Activated CD8-positive, alpha-beta T cell treated with anti-CD3 and anti-CD28 coated beads, Interleukin-2, amount 10 ng/mL, durations not matched to agents 7 days and 5 days (primary cell): ENCODE measurements around the gene KIAA1958. TPM values are rescaled to one million over a fixed set of nuclear protein-coding genes. Genes with fewer than 3 reads are reported as not detected.
A peak's percentile ranks its signal among the peaks of the same experiment; 100 is the strongest.

Experiments used
- ATAC-seq: fragments of 150-1000 bp; cut with Tn5 transposase; one replicate; pipeline ENCODE4 v1.10.0; 2021; ENCODE audit warnings: moderate library complexity
- CTCF ChIA-PET: fragments of 350-600 bp; sonication (Branson Sonifier 250); formaldehyde crosslinking; loops from one replicate; lab custom pipeline; 2021; ENCODE audit warnings: antibody characterized with exemption; lab: Charles Lee
- POLR2A ChIA-PET: fragments of 350-600 bp; sonication (Branson Sonifier 250); formaldehyde crosslinking; loops from one replicate; lab custom pipeline; 2021; ENCODE audit warnings: antibody characterized with exemption; lab: Charles Lee
- DNase-seq: peaks from one replicate; pipeline ENCODE4 v3.0.0-alpha.2; 2020
- H3K27ac Mint-ChIP-seq: one replicate; pipeline ENCODE4 v1.8.0; 2021; ENCODE audit warnings: mild to moderate bottlenecking, mixed read lengths
- H3K27me3 Mint-ChIP-seq: one replicate; pipeline ENCODE4 v1.8.0; 2021; ENCODE audit warnings: low read depth, mixed read lengths
- H3K36me3 Mint-ChIP-seq: one replicate; pipeline ENCODE4 v1.8.0; 2021; ENCODE audit warnings: low read depth, mixed read lengths
- H3K4me1 Mint-ChIP-seq: one replicate; pipeline ENCODE4 v1.8.0; 2021; ENCODE audit warnings: low read depth, mixed read lengths
- H3K4me3 Mint-ChIP-seq: one replicate; pipeline ENCODE4 v1.8.0; 2021; ENCODE audit warnings: mild to moderate bottlenecking, mixed read lengths
- H3K9me3 Mint-ChIP-seq: one replicate; pipeline ENCODE4 v1.8.0; 2022; ENCODE audit warnings: mixed read lengths; ENCODE audit not compliant: insufficient read depth
- total RNA-seq, 2 experiments: library from RNA; stranded (reverse); gene quantifications; one replicate each; pipeline ENCODE4 v1.2.3, GENCODE V29; 2021

Gene KIAA1958
- total RNA-seq, 2 experiments from 2014 or later, result 11.1 to 11.5 TPM

DNA sequence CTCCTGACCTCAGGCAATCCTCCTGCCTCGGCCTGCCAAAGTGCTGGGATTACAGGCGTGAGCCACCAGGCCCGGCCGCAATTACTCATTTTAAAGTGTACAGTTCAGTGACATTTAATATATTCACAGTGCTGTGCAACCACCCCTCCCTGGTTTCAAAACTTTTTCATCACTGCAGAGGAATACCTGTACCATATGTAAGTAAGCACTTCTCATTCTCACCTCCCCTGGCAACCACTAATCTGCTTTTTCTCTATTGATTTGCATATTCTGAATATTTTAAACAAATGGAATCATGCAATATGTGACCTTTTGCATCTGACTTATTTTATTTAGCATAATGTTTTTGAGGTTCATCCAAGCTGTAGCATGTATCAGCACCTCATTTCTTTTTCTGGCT lies 21.3 kb upstream of the KIAA1958 start:
- Mint-ChIP-seq H3K27me3 (no peaks in the 10 kb centered on the region), H3K9me3 (peaks cover 4% of the 10 kb centered on the region), H3K27ac (no peak overlapping the region), H3K36me3 (peaks cover 31% of the 10 kb centered on the region), H3K4me1 (no peaks in the 10 kb centered on the region), H3K4me3 (no peak overlapping the region)
- no peak for ATAC-seq
- no peak for DNase-seq
- CTCF ChIA-PET, result no interaction called here
- POLR2A ChIA-PET, result no interaction called here

DNA sequence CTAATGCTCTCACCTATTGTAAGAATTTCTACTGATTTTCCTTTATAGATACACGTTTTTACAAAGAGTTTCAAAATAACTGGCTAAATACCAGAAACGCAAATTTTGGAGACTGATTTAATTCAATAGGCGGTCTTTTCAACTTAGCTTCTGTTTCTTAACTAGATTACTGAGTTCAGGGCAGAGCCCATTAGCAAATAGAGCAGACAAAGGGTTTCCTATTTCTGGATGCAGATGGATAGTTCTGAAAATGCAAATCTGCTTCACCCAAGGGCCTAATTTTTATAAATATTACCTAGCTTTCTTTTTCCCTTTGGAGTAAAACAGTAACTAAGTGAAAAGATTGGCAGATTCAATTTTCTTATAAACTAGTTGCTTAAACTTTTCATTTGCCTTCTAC lies 13.6 kb upstream of the KIAA1958 start:
- POLR2A ChIA-PET, result interaction anchor here (1.3 kb wide), 1 partner anchor 13 kb away, joined by 5 read pairs; the partner anchor contains the start of gene KIAA1958
- H3K4me3 Mint-ChIP-seq, result no peak overlapping the region
- ATAC-seq (no peak), DNase-seq (no peak)
- no peaks in the 10 kb centered on the region for H3K4me1 Mint-ChIP-seq
- H3K27ac Mint-ChIP-seq, result no peak overlapping the region
- peaks cover 5% of the 10 kb centered on the region for H3K9me3 Mint-ChIP-seq
- CTCF ChIA-PET, result interaction anchor here (0.8 kb wide), 1 partner anchor 10 kb away, joined by 3 read pairs; no protein-coding TSS in a partner anchor
- H3K36me3 Mint-ChIP-seq, result peaks cover 30% of the 10 kb centered on the region
- no peaks in the 10 kb centered on the region for H3K27me3 Mint-ChIP-seq

DNA sequence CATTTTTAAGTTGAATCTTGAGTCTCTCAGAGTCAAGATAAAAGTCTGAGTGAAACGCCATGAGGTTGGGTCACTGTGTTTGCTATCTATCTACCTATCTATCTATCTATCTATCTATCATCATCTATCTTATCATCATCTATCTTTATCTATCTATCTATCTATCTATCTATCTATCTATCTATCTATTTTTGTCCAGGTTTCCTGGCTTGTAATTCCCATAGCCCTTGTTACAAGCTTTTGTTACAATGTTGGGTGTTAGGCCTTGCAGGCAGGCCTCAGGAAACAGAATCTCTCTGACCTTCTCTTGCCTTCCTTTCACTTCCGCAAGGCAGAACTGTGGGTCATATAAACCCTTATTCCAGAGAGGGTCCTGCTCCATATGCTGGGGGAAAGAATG lies 12.6 kb upstream of the KIAA1958 start:
- ATAC-seq, result no peak
- POLR2A ChIA-PET, result no interaction called here
- Mint-ChIP-seq H3K36me3 (peaks cover 34% of the 10 kb centered on the region), H3K4me1 (no peaks in the 10 kb centered on the region), H3K4me3 (no peak overlapping the region), H3K9me3 (peaks cover 5% of the 10 kb centered on the region), H3K27ac (no peak overlapping the region), H3K27me3 (no peaks in the 10 kb centered on the region)
- CTCF ChIA-PET, result no interaction called here
- DNase-seq, result no peak

DNA sequence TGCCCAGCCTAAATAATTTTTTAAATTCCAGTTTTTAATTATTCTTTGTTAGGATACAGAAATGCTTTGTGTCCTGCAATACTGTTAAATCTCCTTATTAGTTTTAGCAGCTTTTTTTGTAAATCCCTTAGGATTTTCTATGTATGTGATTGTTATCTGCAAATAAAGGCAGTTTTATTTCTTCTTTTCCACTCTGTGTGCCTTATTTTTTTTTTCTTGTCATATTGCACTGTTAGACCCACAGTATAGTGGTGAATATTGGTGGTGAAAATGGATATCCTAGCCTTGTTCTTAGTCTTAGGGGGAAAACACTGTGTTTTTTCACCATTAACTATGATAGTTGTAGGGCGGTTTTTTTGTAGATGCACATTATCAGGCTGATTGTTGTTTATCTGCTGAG lies 11.3 kb upstream of the KIAA1958 start:
- H3K4me1 Mint-ChIP-seq, result no peaks in the 10 kb centered on the region
- peaks cover 5% of the 10 kb centered on the region for H3K9me3 Mint-ChIP-seq
- H3K27ac Mint-ChIP-seq, result no peak overlapping the region
- H3K27me3 Mint-ChIP-seq, result no peaks in the 10 kb centered on the region
- ChIA-PET POLR2A (no interaction called here), CTCF (interaction anchor here (1.0 kb wide), 1 partner anchor 10 kb away, joined by 3 read pairs; no protein-coding TSS in a partner anchor)
- no peak for ATAC-seq
- H3K4me3 Mint-ChIP-seq, result no peak overlapping the region
- no peak for DNase-seq
- peaks cover 31% of the 10 kb centered on the region for H3K36me3 Mint-ChIP-seq

DNA sequence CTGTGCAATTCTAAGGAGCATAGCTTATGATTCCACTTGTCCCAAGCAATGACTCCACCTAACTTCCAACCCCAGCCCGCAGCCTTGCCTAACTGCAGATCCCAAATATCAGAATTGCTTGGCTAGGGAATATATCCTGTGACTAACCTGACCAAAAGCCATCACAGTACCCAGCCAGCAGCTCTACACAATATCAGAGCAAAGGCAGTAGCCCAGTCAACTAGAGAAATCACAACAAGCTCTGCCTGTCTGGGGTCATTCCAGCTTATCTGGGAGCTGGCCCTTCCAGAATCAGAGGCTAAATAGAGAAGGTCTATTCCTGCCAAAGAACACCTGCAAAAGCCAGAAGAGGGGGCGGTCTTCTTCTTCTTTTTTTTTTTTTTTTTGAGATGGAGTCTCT lies 9.3 kb upstream of the KIAA1958 start:
- H3K4me1 Mint-ChIP-seq, result no peaks in the 10 kb centered on the region
- ChIA-PET CTCF (no interaction called here), POLR2A (interaction anchor here (1.1 to 1.9 kb wide), 2 partner anchors 9 to 98 kb away, joined by 3 to 7 read pairs; partner anchors contain the start of gene KIAA1958)
- peaks cover 28% of the 10 kb centered on the region for H3K36me3 Mint-ChIP-seq
- peaks cover 5% of the 10 kb centered on the region for H3K9me3 Mint-ChIP-seq
- DNase-seq, result no peak
- no peak overlapping the region for H3K27ac Mint-ChIP-seq
- ATAC-seq, result no peak
- H3K4me3 Mint-ChIP-seq, result no peak overlapping the region
- H3K27me3 Mint-ChIP-seq, result no peaks in the 10 kb centered on the region

DNA sequence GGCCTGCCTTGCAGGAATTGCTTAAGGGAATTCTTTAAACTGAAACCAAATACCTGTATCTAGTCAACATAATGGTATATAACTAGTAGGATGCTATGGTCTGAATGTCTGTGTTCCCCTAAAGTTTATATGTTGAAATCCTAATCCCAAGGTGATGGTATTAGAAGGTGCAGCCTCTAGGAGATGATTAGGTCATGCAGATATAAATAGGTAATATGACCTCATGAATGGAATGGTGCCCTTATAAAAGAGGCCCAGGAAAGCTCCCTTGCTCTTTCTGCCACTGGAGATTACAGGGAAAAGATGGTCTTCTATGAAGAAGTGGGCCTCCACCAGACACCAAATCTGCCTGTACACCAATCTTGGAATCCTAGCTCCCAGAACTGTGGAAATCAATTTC lies 7.4 kb upstream of the KIAA1958 start:
- Mint-ChIP-seq H3K4me1 (no peaks in the 10 kb centered on the region), H3K9me3 (peaks cover 5% of the 10 kb centered on the region), H3K27me3 (no peaks in the 10 kb centered on the region), H3K4me3 (no peak overlapping the region), H3K27ac (no peak overlapping the region), H3K36me3 (peaks cover 27% of the 10 kb centered on the region)
- POLR2A ChIA-PET, result no interaction called here
- DNase-seq, result no peak
- CTCF ChIA-PET, result interaction anchor here (1.2 kb wide), 1 partner anchor 12 kb away, joined by 3 read pairs; no protein-coding TSS in a partner anchor
- no peak for ATAC-seq

DNA sequence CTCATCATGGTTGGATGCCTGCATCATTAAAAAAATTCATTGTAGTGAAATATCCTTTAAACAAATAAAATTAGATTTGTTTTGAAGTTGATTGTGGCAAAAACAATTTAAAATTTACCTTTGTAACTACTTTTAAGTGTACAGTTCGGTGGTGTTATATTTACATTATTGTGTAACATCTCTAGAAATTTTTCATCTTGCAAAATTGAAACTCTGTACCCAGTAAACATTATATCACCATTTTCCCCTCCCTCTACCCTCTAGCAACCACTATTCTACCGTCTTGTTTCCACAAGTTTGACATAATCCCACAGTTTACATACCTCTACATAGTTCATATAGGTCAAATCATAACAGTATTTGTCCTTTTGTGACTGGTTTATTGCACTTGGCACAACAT lies 2.0 kb upstream of the KIAA1958 start:
- no peaks in the 10 kb centered on the region for H3K9me3 Mint-ChIP-seq
- POLR2A ChIA-PET, result no interaction called here
- H3K27me3 Mint-ChIP-seq, result no peaks in the 10 kb centered on the region

DNA sequence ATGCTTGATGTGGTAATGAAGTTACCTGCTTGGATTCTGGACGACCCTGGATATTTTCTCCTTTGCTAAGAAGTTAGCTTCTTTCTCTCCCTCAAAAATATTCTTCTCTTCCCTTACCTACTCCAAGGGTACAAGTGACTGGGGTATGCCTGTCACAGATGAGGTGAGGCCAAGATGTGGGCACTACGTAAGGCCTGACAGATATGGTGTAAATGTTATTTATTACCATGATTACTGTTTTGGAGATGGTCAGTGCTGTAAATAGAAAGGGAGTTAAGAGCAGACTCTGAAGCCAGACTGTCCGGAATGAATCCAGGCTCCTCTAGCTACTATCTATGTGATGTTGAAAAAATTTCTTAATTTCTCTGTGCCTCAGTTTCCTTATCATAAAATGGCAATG lies 1.1 kb upstream of the KIAA1958 start:
- Mint-ChIP-seq H3K4me3 (peak overlapping the region; percentile 83), H3K27ac (peak overlapping the region; percentile 96), H3K36me3 (peaks cover 7% of the 10 kb centered on the region), H3K9me3 (no peaks in the 10 kb centered on the region), H3K4me1 (peaks cover 35% of the 10 kb centered on the region), H3K27me3 (no peaks in the 10 kb centered on the region)
- DNase-seq (no peak), ATAC-seq (no peak)
- POLR2A ChIA-PET, result interaction anchor here (0.6 to 3.2 kb wide), 7 partner anchors 9 to 888 kb away, joined by 3 to 22 read pairs (median 5); partner anchors contain the start of genes HSDL2, INIP and PTBP3
- CTCF ChIA-PET, result interaction anchor here (0.8 to 2.9 kb wide), 5 partner anchors 11 to 307 kb away, joined by 3 to 13 read pairs (median 5); partner anchors contain the start of genes HSDL2 and INIP

More for the DNA sequence above, 2.0 kb upstream of the KIAA1958 start:
- no peak for ATAC-seq
- no peak for DNase-seq
- Mint-ChIP-seq H3K36me3 (peaks cover 5% of the 10 kb centered on the region), H3K4me3 (no peak overlapping the region), H3K27ac (no peak overlapping the region), H3K4me1 (peaks cover 29% of the 10 kb centered on the region)
- CTCF ChIA-PET, result interaction anchor here (2.9 kb wide), 1 partner anchor 233 kb away, joined by 13 read pairs; the partner anchor contains the start of gene INIP

DNA sequence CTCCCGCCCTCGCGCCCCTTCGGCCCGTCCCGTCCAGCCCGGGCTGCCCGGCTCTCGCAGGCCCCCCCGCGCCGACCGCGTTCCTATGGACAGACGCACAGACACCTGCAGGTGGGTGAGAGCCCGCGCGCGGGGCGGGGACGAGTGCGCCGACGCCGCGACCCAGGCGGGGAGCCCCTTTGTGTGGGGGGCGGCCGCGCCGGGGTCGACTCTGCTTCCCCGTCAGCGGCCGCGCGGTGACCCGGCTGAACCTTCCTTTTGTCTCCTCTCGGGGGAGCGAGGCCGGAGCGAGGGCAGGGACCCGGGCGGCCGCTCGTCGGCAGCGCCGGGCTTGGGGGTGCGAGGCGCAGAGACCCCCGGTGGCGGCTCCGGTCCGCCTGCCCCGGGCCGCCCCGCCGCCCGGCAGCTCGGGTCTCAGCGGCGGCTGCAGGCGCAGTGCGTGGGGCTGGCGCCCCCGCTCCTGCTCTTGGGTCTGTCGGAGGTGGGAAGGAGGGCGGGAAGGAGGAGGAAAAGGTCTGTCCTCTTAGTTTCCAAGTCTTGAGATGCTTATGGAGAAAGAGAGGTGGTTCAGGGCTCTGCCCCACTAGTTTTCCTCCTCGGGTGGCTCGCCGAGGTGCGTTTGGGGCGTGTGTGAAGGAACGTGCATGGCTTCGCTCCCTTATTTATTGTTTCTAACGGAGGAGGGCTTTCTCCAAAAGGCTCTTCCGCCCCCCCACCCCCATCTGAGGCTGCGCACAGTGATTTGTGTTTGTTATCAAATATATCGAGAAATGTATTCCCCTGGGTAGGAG lies 576 bp downstream of the KIAA1958 start:
- no peaks in the 10 kb centered on the region for H3K27me3 Mint-ChIP-seq
- ATAC-seq, result peak; percentile 48
- H3K36me3 Mint-ChIP-seq, result peaks cover 7% of the 10 kb centered on the region
- peak; percentile 60 for DNase-seq
- CTCF ChIA-PET, result interaction anchor here (1.3 to 2.9 kb wide), 4 partner anchors 44 to 306 kb away, joined by 5 to 13 read pairs (median 8); partner anchors contain the start of genes HSDL2 and INIP
- H3K4me3 Mint-ChIP-seq, result peak overlapping the region; percentile 92
- H3K9me3 Mint-ChIP-seq, result no peaks in the 10 kb centered on the region
- peaks cover 36% of the 10 kb centered on the region for H3K4me1 Mint-ChIP-seq
- H3K27ac Mint-ChIP-seq, result peak overlapping the region; percentile 92
- POLR2A ChIA-PET, result interaction anchor here (0.7 to 3.2 kb wide), 7 partner anchors 8 to 232 kb away, joined by 3 to 22 read pairs (median 7); partner anchors contain the start of genes HSDL2 and INIP

DNA sequence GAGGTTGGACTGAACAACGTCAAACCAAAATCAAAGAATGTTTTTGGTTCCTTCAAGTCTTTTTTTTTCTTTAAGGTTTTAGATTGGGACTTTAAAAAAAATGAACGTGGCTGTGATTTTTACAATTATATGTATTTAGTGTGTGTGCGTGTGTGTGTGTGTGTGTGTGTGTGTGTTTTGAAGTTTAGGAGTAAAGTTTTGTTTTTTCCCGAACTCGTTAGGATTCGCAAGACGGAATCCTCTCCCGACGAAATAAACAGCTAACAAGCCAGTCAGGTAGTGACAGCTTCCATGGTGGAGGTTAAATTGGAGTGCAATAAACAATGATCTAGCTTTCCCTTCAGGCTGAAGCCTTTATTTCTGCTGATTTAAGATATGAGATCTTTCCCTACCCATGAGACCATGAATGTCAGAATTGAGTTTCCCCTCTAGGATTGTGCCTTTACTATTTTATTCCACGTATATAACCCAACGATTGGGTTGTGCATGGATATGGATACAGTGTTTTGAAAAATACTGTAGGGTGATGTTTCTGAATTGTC lies 1.2 kb downstream of the KIAA1958 start:
- H3K36me3 Mint-ChIP-seq, result peaks cover 13% of the 10 kb centered on the region
- CTCF ChIA-PET, result interaction anchor here (0.7 to 1.7 kb wide), 3 partner anchors 109 to 305 kb away, joined by 3 to 9 read pairs (median 3); no protein-coding TSS in a partner anchor
- H3K27ac Mint-ChIP-seq, result peak overlapping the region; percentile 92
- peaks cover 36% of the 10 kb centered on the region for H3K4me1 Mint-ChIP-seq
- ATAC-seq, result no peak
- no peaks in the 10 kb centered on the region for H3K9me3 Mint-ChIP-seq
- DNase-seq, result no peak
- peak overlapping the region; percentile 92 for H3K4me3 Mint-ChIP-seq
- POLR2A ChIA-PET, result interaction anchor here (0.6 to 3.2 kb wide), 3 partner anchors 23 to 230 kb away, joined by 3 to 22 read pairs (median 8); partner anchors contain the start of genes HSDL2 and INIP
- H3K27me3 Mint-ChIP-seq, result no peaks in the 10 kb centered on the region

DNA sequence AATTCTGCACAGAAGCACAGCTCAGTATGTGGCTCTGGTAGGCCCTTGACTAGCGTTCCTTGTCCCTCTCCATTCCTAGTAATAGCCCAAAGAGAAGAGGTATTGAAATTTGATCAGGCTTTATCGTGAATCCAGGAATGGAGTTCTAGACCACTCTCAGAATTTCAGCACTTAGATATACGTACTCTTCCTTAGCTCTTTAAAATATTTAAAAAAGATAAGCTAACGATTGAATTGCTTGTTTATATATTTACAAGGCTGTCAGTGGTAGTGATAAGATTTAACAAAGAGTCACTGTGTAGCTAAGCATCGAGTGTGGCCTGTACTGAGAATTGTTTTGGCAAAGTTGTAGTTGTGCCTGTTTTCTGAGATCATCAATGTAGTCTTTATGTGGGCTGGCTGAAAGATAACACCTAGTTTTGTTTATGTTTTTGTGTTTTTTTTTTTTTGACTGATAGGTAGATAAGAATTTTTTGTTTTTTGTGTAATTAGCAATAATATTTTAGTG lies 2.5 kb downstream of the KIAA1958 start:
- no peak overlapping the region for H3K4me3 Mint-ChIP-seq
- POLR2A ChIA-PET, result interaction anchor here (0.8 kb wide), 1 partner anchor 300 kb away, joined by 3 read pairs; no protein-coding TSS in a partner anchor
- ATAC-seq (no peak), DNase-seq (no peak)
- peaks cover 36% of the 10 kb centered on the region for H3K4me1 Mint-ChIP-seq
- H3K27me3 Mint-ChIP-seq, result no peaks in the 10 kb centered on the region
- H3K9me3 Mint-ChIP-seq, result peaks cover 12% of the 10 kb centered on the region
- CTCF ChIA-PET, result interaction anchor here (1.1 to 1.7 kb wide), 2 partner anchors 228 to 304 kb away, joined by 3 to 9 read pairs; no protein-coding TSS in a partner anchor
- peaks cover 25% of the 10 kb centered on the region for H3K36me3 Mint-ChIP-seq
- no peak overlapping the region for H3K27ac Mint-ChIP-seq
